GM23248 (cell line): ENCODE results near the gene TMEM53. TPM values are rescaled to one million over a fixed set of nuclear protein-coding genes. Genes with fewer than 3 reads are reported as not detected.

Experiments used
- DNase-seq: peaks from one replicate; pipeline ENCODE4 v3.0.0-alpha.2; 2015
- H2AFZ ChIP-seq: fragments of 200-600 bp; sonication (generic); 2 replicates; pipeline ENCODE4 v1.6.1; 2016; ENCODE audit warnings: antibody characterized with exemption
- H3F3A ChIP-seq: fragments of 200-600 bp; sonication (generic); 2 replicates; pipeline ENCODE4 v1.6.1; 2016; ENCODE audit warnings: mild to moderate bottlenecking, antibody characterized with exemption, mixed run types; ENCODE audit not compliant: insufficient read depth
- H3K27ac ChIP-seq: fragments of 200-600 bp; sonication (generic); 2 replicates; pipeline ENCODE4 v1.5.1; 2016; ENCODE audit warnings: mild to moderate bottlenecking
- H3K27me3 ChIP-seq: fragments of 200-600 bp; sonication (generic); replicated peaks from 2 replicates; pipeline ENCODE4 v1.6.1; 2016; ENCODE audit warnings: mild to moderate bottlenecking; ENCODE audit not compliant: insufficient read depth
- H3K36me3 ChIP-seq: fragments of 200-600 bp; sonication (generic); 2 replicates; pipeline ENCODE4 v1.6.1; 2016; ENCODE audit warnings: low read depth, mild to moderate bottlenecking
- H3K4me1 ChIP-seq: fragments of 200-600 bp; sonication (generic); 2 replicates; pipeline ENCODE4 v1.6.1; 2016; ENCODE audit warnings: mild to moderate bottlenecking; ENCODE audit not compliant: insufficient read depth
- H3K4me2 ChIP-seq: fragments of 200-600 bp; sonication (generic); one replicate; pipeline ENCODE4 v1.6.1; 2016; ENCODE audit warnings: mild to moderate bottlenecking; ENCODE audit not compliant: unreplicated experiment
- H3K4me3 ChIP-seq: fragments of 200-600 bp; sonication (generic); 2 replicates; pipeline ENCODE4 v1.5.1; 2016; ENCODE audit warnings: mild to moderate bottlenecking
- H3K79me2 ChIP-seq: fragments of 200-600 bp; sonication (generic); 2 replicates; pipeline ENCODE4 v1.6.1; 2016; ENCODE audit warnings: mild to moderate bottlenecking; ENCODE audit not compliant: insufficient read depth
- H3K9ac ChIP-seq: fragments of 200-600 bp; sonication (generic); 2 replicates; pipeline ENCODE4 v1.6.1; 2016; ENCODE audit warnings: mild to moderate bottlenecking
- H3K9me2 ChIP-seq: fragments of 200-600 bp; sonication (generic); 2 replicates; pipeline ENCODE4 v1.6.1; 2016; ENCODE audit warnings: mixed run types, mild to moderate bottlenecking, moderate library complexity; ENCODE audit not compliant: insufficient read depth
- H3K9me3 ChIP-seq: fragments of 200-600 bp; sonication (generic); one replicate; pipeline ENCODE4 v1.6.1; 2017; ENCODE audit warnings: low read depth
- H4K20me1 ChIP-seq: fragments of 200-600 bp; sonication (generic); 2 replicates; pipeline ENCODE4 v1.6.0; 2016; ENCODE audit not compliant: insufficient read depth
- EZH2 ChIP-seq: fragments of 200-600 bp; sonication (generic); IDR thresholded peaks from 2 replicates; pipeline ENCODE4 v1.6.1; 2018; ENCODE audit warnings: antibody characterized with exemption, mild to moderate bottlenecking; ENCODE audit not compliant: insufficient read depth, poor library complexity, severe bottlenecking
- EZH2phosphoT487 ChIP-seq: fragments of 200-600 bp; sonication (generic); IDR thresholded peaks from 2 replicates; pipeline ENCODE4 v1.6.1; 2018; ENCODE audit warnings: antibody characterized with exemption, moderate library complexity, mild to moderate bottlenecking, low read depth; ENCODE audit not compliant: insufficient read depth
- WGBS, 2 experiments: methylation state at CpG; one replicate each; pipeline ENCODE4 v1.1.6; 2015 to 2017; ENCODE audit warnings: low lambda C conversion rate in 2 of 2, low coverage in 1 of 2; ENCODE audit errors: missing lambda C conversion rate in 2 of 2; 5-methylcytosine and 5-hydroxymethylcytosine counted together
- in situ Hi-C: fragments of 300-500 bp; cut with MboI; formaldehyde crosslinking; loops from 2 replicates; pipeline ENCODE4 v1.15.0; 2020
- polyA plus RNA-seq: library from polyadenylated mRNA; unstranded; fragments of >200 nt; fragmentation: Nextera tagmentation; extraction: Ambion mirVana; gene quantifications from 2 replicates; pipeline ENCODE4 v1.2.1, GENCODE V29; 2016
- total RNA-seq: library from RNA; depleted of rRNA; stranded (reverse); fragments of >200 nt; shearing (Covaris generic); gene quantifications from 2 replicates; pipeline ENCODE4 v1.2.3, GENCODE V29; 2014

TMEM53 gene
- total and polyA plus RNA-seq, 2 experiments from 2014 or later = 4.4 to 10.1 TPM

DNA sequence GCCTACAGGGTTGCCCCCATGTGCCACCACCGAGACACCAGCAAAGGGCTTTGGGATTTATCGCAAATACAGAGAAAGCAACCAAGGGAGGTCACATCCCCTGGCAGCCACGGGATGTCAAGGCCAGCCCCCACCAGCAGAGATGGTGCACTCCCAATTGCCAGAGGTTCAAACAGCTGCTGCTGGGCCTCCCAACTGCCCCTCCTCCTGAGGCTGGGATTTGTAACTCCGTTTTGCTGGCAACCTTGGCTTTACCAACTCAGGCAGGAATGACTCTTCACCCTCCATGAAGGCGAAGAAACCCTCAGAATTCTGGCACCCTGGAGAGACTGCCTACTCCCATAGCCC lies 11.6 kb downstream of the TMEM53 start:
- H3K27me3 ChIP-seq = no peaks in the 10 kb centered on the region
- no peaks in the 10 kb centered on the region for H3K4me1 ChIP-seq
- TF ChIP-seq EZH2phosphoT487 (no peak), EZH2 (no peak)
- no peak overlapping the region for H3K9ac ChIP-seq
- H4K20me1 ChIP-seq = no peaks in the 10 kb centered on the region
- DNase-seq = no peak
- no peak overlapping the region for H2AFZ ChIP-seq
- no peak overlapping the region for H3K4me2 ChIP-seq
- no peaks in the 10 kb centered on the region for H3F3A ChIP-seq
- H3K4me3 ChIP-seq = no peak overlapping the region
- H3K27ac ChIP-seq = no peak overlapping the region
- H3K9me3 ChIP-seq = no peaks in the 10 kb centered on the region
- WGBS, 2 experiments = 67 to 75% methylated on average over 5 of the region's 5 CpGs
- H3K9me2 ChIP-seq = no peaks in the 10 kb centered on the region
- no peaks in the 10 kb centered on the region for H3K36me3 ChIP-seq
- in situ Hi-C loops = no loop called here
- no peaks in the 10 kb centered on the region for H3K79me2 ChIP-seq

DNA sequence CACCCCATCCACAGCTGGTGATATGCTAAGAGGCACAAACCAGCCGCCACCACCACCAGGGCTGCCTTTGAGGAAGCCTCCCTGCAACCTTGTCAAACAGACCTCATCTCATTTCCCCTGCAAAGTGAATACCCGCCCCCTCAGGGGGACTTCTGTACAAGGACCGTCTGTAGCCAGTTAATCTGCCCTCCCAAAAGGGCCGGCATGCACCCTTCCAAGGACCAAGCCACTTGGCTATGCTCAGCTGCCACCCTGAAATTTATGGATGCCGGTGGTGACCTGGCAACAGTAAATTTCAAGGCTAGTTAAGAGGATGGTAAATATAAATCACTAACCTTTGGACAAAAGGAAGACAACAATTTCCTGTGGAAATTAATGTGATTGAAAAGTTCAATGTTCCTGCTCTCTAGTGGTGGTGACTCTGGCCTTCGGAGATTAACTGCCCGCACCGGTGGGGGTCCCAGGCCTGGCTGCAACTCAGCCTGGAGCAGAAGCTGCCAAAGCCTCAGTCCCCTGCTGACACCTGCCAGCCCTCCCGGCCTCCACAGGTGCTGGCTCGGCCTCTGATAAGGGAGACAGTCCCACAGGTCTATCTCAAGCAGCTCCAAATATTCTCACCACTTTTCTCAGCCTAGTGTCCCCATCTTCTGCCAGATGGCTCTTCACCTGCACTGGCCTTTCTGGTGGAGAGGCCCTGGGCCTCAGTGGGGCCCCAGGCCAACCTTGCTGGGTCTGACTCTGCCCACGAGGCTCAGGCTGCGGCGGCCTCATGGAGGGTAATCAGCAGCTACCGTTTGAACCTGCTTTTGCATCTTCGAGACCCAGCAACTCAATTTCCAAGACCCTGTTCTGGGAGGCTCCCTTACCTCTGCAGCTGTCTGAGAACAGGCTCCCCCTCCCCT lies 12.2 kb downstream of the TMEM53 start:
- Histone ChIP-seq H3K27ac (no peak overlapping the region), H3K9me3 (no peaks in the 10 kb centered on the region), H4K20me1 (no peaks in the 10 kb centered on the region), H2AFZ (no peak overlapping the region), H3K9me2 (no peaks in the 10 kb centered on the region), H3K27me3 (no peaks in the 10 kb centered on the region), H3K9ac (no peak overlapping the region), H3K4me2 (no peak overlapping the region), H3K4me1 (no peaks in the 10 kb centered on the region), H3K4me3 (no peak overlapping the region), H3K79me2 (no peaks in the 10 kb centered on the region), H3K36me3 (no peaks in the 10 kb centered on the region), H3F3A (no peaks in the 10 kb centered on the region)
- TF ChIP-seq EZH2 (no peak), EZH2phosphoT487 (no peak)
- in situ Hi-C loops = no loop called here
- WGBS, 2 experiments = 81 to 82% methylated on average over 15 of the region's 15 CpGs
- DNase-seq = no peak

DNA sequence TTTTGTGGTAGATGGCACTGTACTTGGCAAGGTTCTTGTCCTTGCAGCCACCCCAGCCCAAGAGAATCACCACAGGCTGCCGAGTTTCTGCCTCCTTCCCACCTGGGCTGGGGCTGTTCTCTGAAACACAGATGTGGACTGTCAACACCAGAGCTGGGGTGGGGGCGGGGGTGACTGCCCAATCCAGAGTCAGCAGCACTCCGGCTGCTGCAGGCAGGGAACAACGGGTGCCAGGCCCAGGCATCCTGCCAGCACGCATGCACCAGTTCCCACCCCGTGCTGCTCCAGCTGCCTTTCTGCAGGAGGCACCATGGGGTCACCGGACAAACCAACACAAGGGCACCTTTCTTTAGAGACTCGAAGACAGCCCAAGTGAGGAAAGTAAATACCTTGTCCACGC lies 14.1 kb downstream of the TMEM53 start:
- Histone ChIP-seq H2AFZ (no peak overlapping the region), H3F3A (no peaks in the 10 kb centered on the region), H3K9ac (no peak overlapping the region), H3K4me3 (no peak overlapping the region), H4K20me1 (no peaks in the 10 kb centered on the region), H3K36me3 (no peaks in the 10 kb centered on the region), H3K4me1 (no peaks in the 10 kb centered on the region), H3K9me2 (no peaks in the 10 kb centered on the region), H3K27ac (no peak overlapping the region), H3K27me3 (no peaks in the 10 kb centered on the region), H3K9me3 (no peaks in the 10 kb centered on the region), H3K4me2 (no peak overlapping the region), H3K79me2 (no peaks in the 10 kb centered on the region)
- 31 to 42% methylated on average over 9 of the region's 9 CpGs for whole genome bisulfite sequencing, 2 experiments
- in situ Hi-C loops = no loop called here
- no peak for TF ChIP-seq EZH2
- no peak for TF ChIP-seq EZH2phosphoT487
- DNase-seq = no peak

DNA sequence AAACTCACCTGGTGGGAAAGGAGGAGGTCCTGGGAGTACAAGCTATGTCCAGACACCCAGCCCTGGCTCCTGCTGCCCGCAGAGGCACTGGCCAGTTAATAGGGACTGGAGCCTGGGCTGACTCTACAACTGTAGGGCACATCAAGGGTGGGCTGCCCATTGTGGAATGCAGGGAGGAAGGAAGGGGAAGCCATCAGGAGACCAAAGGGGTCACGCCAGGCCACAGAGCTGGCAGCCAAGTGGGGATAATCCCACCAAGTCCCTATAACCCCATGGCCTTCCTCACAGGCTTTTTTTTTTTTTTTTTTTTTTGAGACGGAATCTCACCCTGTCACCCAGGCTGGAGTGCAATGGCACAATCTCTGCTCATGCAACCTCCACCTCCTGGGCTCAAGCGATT lies 14.7 kb downstream of the TMEM53 start:
- no peaks in the 10 kb centered on the region for H3K9me3 ChIP-seq
- H3K27ac ChIP-seq = no peak overlapping the region
- H3K27me3 ChIP-seq = no peaks in the 10 kb centered on the region
- TF ChIP-seq EZH2 (no peak), EZH2phosphoT487 (no peak)
- no peak overlapping the region for H2AFZ ChIP-seq
- no peak overlapping the region for H3K4me2 ChIP-seq
- H3K9me2 ChIP-seq = no peaks in the 10 kb centered on the region
- 95 to 99% methylated on average over 4 of the region's 4 CpGs for WGBS, 2 experiments
- no peaks in the 10 kb centered on the region for H3F3A ChIP-seq
- H3K4me3 ChIP-seq = no peak overlapping the region
- H3K36me3 ChIP-seq = no peaks in the 10 kb centered on the region
- no peaks in the 10 kb centered on the region for H3K4me1 ChIP-seq
- DNase-seq = no peak
- no peaks in the 10 kb centered on the region for H4K20me1 ChIP-seq
- no peaks in the 10 kb centered on the region for H3K79me2 ChIP-seq
- in situ Hi-C loops = no loop called here
- H3K9ac ChIP-seq = no peak overlapping the region
